Panc1 (cell line): ENCODE measurements around the gene VWF.

Experiments
- CTCF ChIP-seq: fragments of 450-650 bp; IDR thresholded peaks from 2 replicates; pipeline ENCODE4 v1.5.1; 2017; ENCODE audit warnings: mild to moderate bottlenecking
- POLR2AphosphoS5 ChIP-seq: IDR thresholded peaks from 2 replicates; pipeline ENCODE4 v1.6.1; 2012; ENCODE audit warnings: mild to moderate bottlenecking, low read depth, low read length, moderate library complexity
- TCF7L2 ChIP-seq: IDR thresholded peaks from 2 replicates; pipeline ENCODE4 v1.6.1; 2011; ENCODE audit warnings: mild to moderate bottlenecking, low read depth, low read length, inconsistent platforms

- TF ChIP-seq POLR2AphosphoS5 (no peak), CTCF (no peak), TCF7L2 (no peak)
Measured at GRCh38 chr12:5977556-5977955, 146.9 kb downstream of the VWF start.
